HL-60 (cell line): ENCODE measurements around the gene HOXB5.

Experiments used
- DNase-seq, 2 experiments: peaks; one replicate each; pipeline ENCODE4 v3.0.0-alpha.2; 2010 to 2020; ENCODE audit warnings: low read depth in 1 of 2, low spot score in 1 of 2
- H3K27ac ChIP-seq: fragments of 250-450 bp; sonication (Bioruptor Pico); replicated peaks from 2 replicates; pipeline ENCODE4 v1.5.1; 2020; ENCODE audit warnings: mild to moderate bottlenecking, moderate library complexity
- H3K27me3 ChIP-seq: fragments of 250-450 bp; sonication (Bioruptor Pico); 2 replicates; pipeline ENCODE4 v1.5.1; 2021; ENCODE audit warnings: mild to moderate bottlenecking, moderate library complexity; ENCODE audit not compliant: insufficient read depth, poor library complexity, severe bottlenecking
- H3K4me3 ChIP-seq: replicated peaks from 2 replicates; pipeline ENCODE4 v1.5.1; 2011; ENCODE audit warnings: mild to moderate bottlenecking, control low read depth, low read length; ENCODE audit not compliant: insufficient read depth
- GABPA ChIP-seq: IDR thresholded peaks from 2 replicates; pipeline ENCODE4 v1.6.1; 2012; ENCODE audit warnings: low read depth
- POLR2AphosphoS5 ChIP-seq: IDR thresholded peaks from 2 replicates; pipeline ENCODE4 v1.6.1; 2012; ENCODE audit warnings: low read depth
- SPI1 ChIP-seq: IDR thresholded peaks from 2 replicates; pipeline ENCODE4 v1.6.1; 2012; ENCODE audit warnings: low read depth, mild to moderate bottlenecking, borderline replicate concordance
- TF ChIP-seq, protein P1 (sequence below): IDR thresholded peaks from 2 replicates; pipeline ENCODE4 v1.6.1; 2012; ENCODE audit warnings: low read depth; ENCODE audit not compliant: insufficient replicate concordance
- TF ChIP-seq, protein P2 (sequence below): IDR thresholded peaks from one replicate; pipeline ENCODE4 v1.5.1; 2011; ENCODE audit warnings: low read length, control low read depth, inconsistent platforms; ENCODE audit not compliant: insufficient read depth

Gene HOXB5

DNA sequence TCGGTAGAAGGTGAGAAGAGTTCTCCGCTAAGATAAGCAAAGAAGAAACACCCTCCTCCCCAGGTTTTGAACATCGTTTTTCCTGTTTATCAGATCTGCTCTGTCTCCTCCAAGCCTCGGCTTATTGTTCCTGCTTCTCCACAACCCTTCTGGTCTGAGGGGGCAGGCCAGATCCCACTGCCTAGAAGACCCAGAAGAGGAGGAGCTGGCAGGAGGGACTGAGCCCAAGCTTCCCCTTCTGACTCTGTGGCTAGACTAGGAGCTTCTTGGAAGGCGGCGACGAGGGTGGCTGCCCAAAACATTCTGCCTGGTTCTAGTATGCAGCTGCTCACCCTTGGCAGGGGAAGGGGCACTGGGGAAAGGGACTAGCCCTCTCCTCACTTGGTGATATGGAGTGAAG is 5.2 kb upstream of the HOXB5 start:
- Histone ChIP-seq H3K27ac (no peak overlapping the region), H3K27me3 (peaks cover 81% of the 10 kb centered on the region), H3K4me3 (no peak overlapping the region)
- TF ChIP-seq, protein P1, sequence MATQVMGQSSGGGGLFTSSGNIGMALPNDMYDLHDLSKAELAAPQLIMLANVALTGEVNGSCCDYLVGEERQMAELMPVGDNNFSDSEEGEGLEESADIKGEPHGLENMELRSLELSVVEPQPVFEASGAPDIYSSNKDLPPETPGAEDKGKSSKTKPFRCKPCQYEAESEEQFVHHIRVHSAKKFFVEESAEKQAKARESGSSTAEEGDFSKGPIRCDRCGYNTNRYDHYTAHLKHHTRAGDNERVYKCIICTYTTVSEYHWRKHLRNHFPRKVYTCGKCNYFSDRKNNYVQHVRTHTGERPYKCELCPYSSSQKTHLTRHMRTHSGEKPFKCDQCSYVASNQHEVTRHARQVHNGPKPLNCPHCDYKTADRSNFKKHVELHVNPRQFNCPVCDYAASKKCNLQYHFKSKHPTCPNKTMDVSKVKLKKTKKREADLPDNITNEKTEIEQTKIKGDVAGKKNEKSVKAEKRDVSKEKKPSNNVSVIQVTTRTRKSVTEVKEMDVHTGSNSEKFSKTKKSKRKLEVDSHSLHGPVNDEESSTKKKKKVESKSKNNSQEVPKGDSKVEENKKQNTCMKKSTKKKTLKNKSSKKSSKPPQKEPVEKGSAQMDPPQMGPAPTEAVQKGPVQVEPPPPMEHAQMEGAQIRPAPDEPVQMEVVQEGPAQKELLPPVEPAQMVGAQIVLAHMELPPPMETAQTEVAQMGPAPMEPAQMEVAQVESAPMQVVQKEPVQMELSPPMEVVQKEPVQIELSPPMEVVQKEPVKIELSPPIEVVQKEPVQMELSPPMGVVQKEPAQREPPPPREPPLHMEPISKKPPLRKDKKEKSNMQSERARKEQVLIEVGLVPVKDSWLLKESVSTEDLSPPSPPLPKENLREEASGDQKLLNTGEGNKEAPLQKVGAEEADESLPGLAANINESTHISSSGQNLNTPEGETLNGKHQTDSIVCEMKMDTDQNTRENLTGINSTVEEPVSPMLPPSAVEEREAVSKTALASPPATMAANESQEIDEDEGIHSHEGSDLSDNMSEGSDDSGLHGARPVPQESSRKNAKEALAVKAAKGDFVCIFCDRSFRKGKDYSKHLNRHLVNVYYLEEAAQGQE = no peak
- TF ChIP-seq, protein P2, sequence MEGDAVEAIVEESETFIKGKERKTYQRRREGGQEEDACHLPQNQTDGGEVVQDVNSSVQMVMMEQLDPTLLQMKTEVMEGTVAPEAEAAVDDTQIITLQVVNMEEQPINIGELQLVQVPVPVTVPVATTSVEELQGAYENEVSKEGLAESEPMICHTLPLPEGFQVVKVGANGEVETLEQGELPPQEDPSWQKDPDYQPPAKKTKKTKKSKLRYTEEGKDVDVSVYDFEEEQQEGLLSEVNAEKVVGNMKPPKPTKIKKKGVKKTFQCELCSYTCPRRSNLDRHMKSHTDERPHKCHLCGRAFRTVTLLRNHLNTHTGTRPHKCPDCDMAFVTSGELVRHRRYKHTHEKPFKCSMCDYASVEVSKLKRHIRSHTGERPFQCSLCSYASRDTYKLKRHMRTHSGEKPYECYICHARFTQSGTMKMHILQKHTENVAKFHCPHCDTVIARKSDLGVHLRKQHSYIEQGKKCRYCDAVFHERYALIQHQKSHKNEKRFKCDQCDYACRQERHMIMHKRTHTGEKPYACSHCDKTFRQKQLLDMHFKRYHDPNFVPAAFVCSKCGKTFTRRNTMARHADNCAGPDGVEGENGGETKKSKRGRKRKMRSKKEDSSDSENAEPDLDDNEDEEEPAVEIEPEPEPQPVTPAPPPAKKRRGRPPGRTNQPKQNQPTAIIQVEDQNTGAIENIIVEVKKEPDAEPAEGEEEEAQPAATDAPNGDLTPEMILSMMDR = no peak
- no peak for TF ChIP-seq POLR2AphosphoS5
- no peak for TF ChIP-seq SPI1
- no peak for TF ChIP-seq GABPA
- DNase-seq = no peak

DNA sequence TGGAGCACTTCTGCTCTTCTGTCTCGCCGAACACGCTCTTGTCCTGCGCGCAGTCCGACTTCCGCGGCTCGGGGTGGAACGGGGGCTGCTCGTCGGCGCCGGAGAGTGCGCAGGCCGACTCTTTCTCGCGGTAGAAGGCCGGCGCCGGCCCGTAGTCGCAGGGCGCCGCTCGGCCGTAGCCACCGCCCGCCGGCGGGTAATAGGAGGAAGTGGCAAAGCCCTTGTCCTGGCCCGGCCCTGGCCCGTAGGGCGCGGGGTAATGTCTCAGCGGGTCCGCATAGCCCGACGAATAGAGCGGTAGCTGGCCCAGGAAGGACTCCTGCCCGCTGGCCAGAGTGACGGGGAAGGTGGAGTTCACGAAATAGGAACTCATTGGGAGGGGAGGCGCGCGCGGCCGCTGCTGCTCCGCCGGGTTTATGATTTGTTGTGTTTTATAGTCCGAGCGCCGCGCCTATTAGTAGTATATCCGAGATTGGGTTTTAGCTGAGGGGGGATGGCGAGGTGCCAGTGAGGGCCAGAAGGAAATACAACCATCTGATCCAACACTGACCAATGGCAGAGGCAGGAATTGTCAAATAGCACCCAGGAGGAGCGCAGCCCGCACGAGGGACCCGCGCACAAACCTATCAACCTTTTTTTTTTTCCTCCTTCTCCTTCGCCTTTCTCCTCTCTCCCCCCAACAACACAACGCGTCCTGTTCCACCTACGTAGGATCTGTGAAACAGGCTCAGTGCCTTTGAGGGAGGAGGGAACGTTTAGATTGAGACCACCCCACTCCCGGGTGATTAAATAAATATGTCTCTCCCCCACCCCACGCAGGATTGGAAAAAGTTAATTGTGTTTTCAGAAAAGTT is 4.4 kb upstream of the HOXB5 start:
- Histone ChIP-seq H3K27ac (no peak overlapping the region), H3K4me3 (peak overlapping the region; percentile 28), H3K27me3 (peaks cover 79% of the 10 kb centered on the region)
- DNase-seq = peak in 1 of 2 experiments; percentile 24
- TF ChIP-seq SPI1 = peak; percentile 62
- TF ChIP-seq, protein P1 = no peak

DNA sequence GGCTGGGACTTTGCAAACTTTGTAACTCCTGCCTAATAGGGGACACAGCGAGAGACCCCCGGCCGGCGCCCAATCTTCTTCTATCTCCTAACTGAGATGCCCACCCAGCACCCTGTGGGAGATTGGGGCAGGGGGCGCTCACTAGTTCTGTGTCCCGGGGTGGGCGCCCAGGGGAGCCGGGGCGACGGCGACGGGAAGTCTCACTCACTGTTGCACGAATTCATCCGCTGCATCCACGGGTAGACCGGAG is 3.9 kb upstream of the HOXB5 start:
- Histone ChIP-seq H3K27me3 (peaks cover 81% of the 10 kb centered on the region), H3K27ac (no peak overlapping the region), H3K4me3 (peak overlapping the region; percentile 28)
- TF ChIP-seq GABPA (no peak), SPI1 (no peak), POLR2AphosphoS5 (no peak)
- TF ChIP-seq, protein P2 = no peak
- TF ChIP-seq, protein P1 = no peak
- no peak for DNase-seq
